K562 (cell line): ENCODE data around the gene MPRIP. TPM values are rescaled to one million over a fixed set of nuclear protein-coding genes. Genes with fewer than 3 reads are reported as not detected.
A peak's percentile ranks its signal among the peaks of the same experiment; 100 is the strongest.

ENCODE experiments used
- ARID1B ChIP-seq: fragments of 450-650 bp; IDR thresholded peaks from 2 replicates; pipeline ENCODE4 v1.6.1; 2016; ENCODE audit warnings: antibody characterized with exemption, mild to moderate bottlenecking, inconsistent platforms
- CHD2 ChIP-seq: IDR thresholded peaks from 2 replicates; pipeline ENCODE4 v1.6.1; 2011; ENCODE audit warnings: low read depth, low read length
- CUX1 ChIP-seq: fragments of 200-800 bp; sonication (Bioruptor generic); IDR thresholded peaks from 2 replicates; pipeline ENCODE4 v1.6.1; 2016; ENCODE audit warnings: missing genetic modification characterization, missing compliant biosample characterization
- E2F8 ChIP-seq: fragments of 450-650 bp; IDR thresholded peaks from 2 replicates; pipeline ENCODE4 v1.7.1; 2018; ENCODE audit warnings: mild to moderate bottlenecking, low read depth; ENCODE audit not compliant: partially characterized antibody
- MEIS2 ChIP-seq: fragments of 450-650 bp; IDR thresholded peaks from 2 replicates; pipeline ENCODE4 v1.6.1; 2014; ENCODE audit warnings: mild to moderate bottlenecking; ENCODE audit not compliant: partially characterized antibody
- PATZ1 ChIP-seq: fragments of 250-450 bp; sonication (Bioruptor Pico); IDR thresholded peaks from 2 replicates; pipeline ENCODE4 v1.5.0; 2020; ENCODE audit warnings: mild to moderate bottlenecking, borderline replicate concordance
- PHTF2 ChIP-seq: fragments of 250-450 bp; sonication (Bioruptor Pico); IDR thresholded peaks from 2 replicates; pipeline ENCODE4 v1.5.0; 2021; ENCODE audit warnings: mild to moderate bottlenecking
- POLR3A ChIP-seq: IDR thresholded peaks from 2 replicates; pipeline ENCODE4 v1.6.1; 2011; ENCODE audit warnings: borderline replicate concordance, mild to moderate bottlenecking, moderate library complexity; ENCODE audit not compliant: insufficient read length, insufficient read depth; ENCODE audit errors: extremely low read depth
- SP2 ChIP-seq: IDR thresholded peaks from 2 replicates; pipeline ENCODE4 v1.6.1; 2011; ENCODE audit warnings: mild to moderate bottlenecking, low read depth, low read length, moderate library complexity; ENCODE audit not compliant: poor library complexity, severe bottlenecking; ENCODE audit errors: extremely low read depth
- UBTF ChIP-seq, 2 experiments: IDR thresholded peaks; 2 replicates each; pipeline ENCODE4 v1.6.1; 2012; ENCODE audit warnings: improper control_type of control experiment in 2 of 2, low read depth in 2 of 2, low read length in 2 of 2, borderline replicate concordance in 1 of 2
- ZNF23 ChIP-seq: fragments of 250-450 bp; sonication (Bioruptor Pico); IDR thresholded peaks from 2 replicates; pipeline ENCODE4 v1.4.0; 2020; ENCODE audit warnings: mild to moderate bottlenecking
- ZNF3 ChIP-seq: fragments of 250-450 bp; sonication (Bioruptor Pico); IDR thresholded peaks from 2 replicates; pipeline ENCODE4 v1.5.0; 2021; ENCODE audit warnings: mild to moderate bottlenecking, moderate library complexity
- ZNF324 ChIP-seq: fragments of 250-450 bp; sonication (Bioruptor Pico); IDR thresholded peaks from 2 replicates; pipeline ENCODE4 v1.4.0; 2020; ENCODE audit warnings: mild to moderate bottlenecking
- ZNF77 ChIP-seq: fragments of 250-450 bp; sonication (Bioruptor Pico); IDR thresholded peaks from 2 replicates; pipeline ENCODE4 v1.5.0; 2020
- polyA plus RNA-seq, 8 experiments: library from polyadenylated mRNA; depleted of rRNA in 4 of 8; stranded (reverse) in 5 of 8; unstranded in 3 of 8; fragments of >200 nt; fragmentation: Nextera tagmentation in 2 of 8; fragmentation: Illumina TruSeq in 1 of 8; extraction: Ambion mirVana in 2 of 8; extraction: Trizol in 1 of 8; gene quantifications; 2 replicates each; pipeline versions ENCODE4 v1.2.1 to v1.2.3, GENCODE V29; 2011 to 2014; ENCODE audit warnings: inconsistent platforms in 1 of 8, missing spikeins in 1 of 8
- total RNA-seq, 7 experiments: library from RNA; depleted of rRNA in 6 of 7; stranded (reverse); fragments of >200 nt in 6 of 7; fragmentation: Illumina TruSeq in 2 of 7; extraction: Trizol in 2 of 7; gene quantifications; 2 replicates each; pipeline versions ENCODE4 v1.2.1 to v1.2.3, GENCODE V29; 2011 to 2021; ENCODE audit warnings: low replicate concordance in 1 of 7

The MPRIP gene
- total and polyA plus RNA-seq, 9 of the 15 experiments (the other 6 are each of a cell fraction or from before 2014, with no cell fraction given): 10.0 to 72.6 (median 30.1) TPM

- TF ChIP-seq E2F8 (no peak), PHTF2 (CRISPR knock-in tag) (no peak), MEIS2 (peak; percentile 42), ZNF77 (CRISPR knock-in tag) (no peak), UBTF (IDR thresholded peaks at IDR 0.05; ENCODE audit: borderline replicate concordance in 1 of 2, low read depth in 2 of 2, low read length in 2 of 2) (no peak), CUX1 (CRISPR knock-in tag) (no peak), ZNF324 (CRISPR knock-in tag) (no peak), ZNF23 (CRISPR knock-in tag) (no peak), SP2 (no peak), ARID1B (no peak), ZNF3 (CRISPR knock-in tag) (no peak), PATZ1 (CRISPR knock-in tag) (no peak), POLR3A (no peak), CHD2 (no peak; the same call in 1 of the 2 replicates)
Observed at GRCh38 chr17:17206124-17206912, 164.1 kb downstream of the MPRIP start, which contains the start of gene PLD6 (continued).
